AG09319 (cell line): Measurements from ENCODE around the gene ETS2.

Source experiments
- DNase-seq: peaks from one replicate; pipeline ENCODE4 v3.0.0-alpha.2; 2010; ENCODE audit warnings: low read depth; ENCODE audit errors: extremely low read depth
- CTCF ChIP-seq: IDR thresholded peaks from 2 replicates; pipeline ENCODE4 v1.5.1; 2011; ENCODE audit warnings: low read depth, mild to moderate bottlenecking, inconsistent platforms, low read length, moderate library complexity

Gene ETS2

GRCh38 chr21:38832664-38833063 is 26.9 kb downstream of the ETS2 start:
- no peak for TF ChIP-seq CTCF
- DNase-seq: no peak

- TF ChIP-seq CTCF: no peak
- no peak for DNase-seq
These were observed 27.4 kb downstream of the ETS2 start for GRCh38 chr21:38833117-38833516.

- no peak for DNase-seq
- TF ChIP-seq CTCF: no peak
These were observed 29.0 kb downstream of the ETS2 start for GRCh38 chr21:38834725-38835124.

- no peak for DNase-seq
- TF ChIP-seq CTCF: no peak
These were observed 32.2 kb downstream of the ETS2 start for GRCh38 chr21:38837806-38838461.

GRCh38 chr21:38838598-38839327 is 33.0 kb downstream of the ETS2 start:
- no peak for DNase-seq
- TF ChIP-seq CTCF: no peak

GRCh38 chr21:38839328-38840286 is 33.9 kb downstream of the ETS2 start:
- no peak for TF ChIP-seq CTCF
- peak; percentile 42 for DNase-seq
